ENCODE measurements around the gene OR13C3.
"Not testable (repeated sequence)": the region's sequence is repeated elsewhere in the genome, so short reads cannot be mapped to it uniquely, and the experiment has no call there.

Gene OR13C3

DNA sequence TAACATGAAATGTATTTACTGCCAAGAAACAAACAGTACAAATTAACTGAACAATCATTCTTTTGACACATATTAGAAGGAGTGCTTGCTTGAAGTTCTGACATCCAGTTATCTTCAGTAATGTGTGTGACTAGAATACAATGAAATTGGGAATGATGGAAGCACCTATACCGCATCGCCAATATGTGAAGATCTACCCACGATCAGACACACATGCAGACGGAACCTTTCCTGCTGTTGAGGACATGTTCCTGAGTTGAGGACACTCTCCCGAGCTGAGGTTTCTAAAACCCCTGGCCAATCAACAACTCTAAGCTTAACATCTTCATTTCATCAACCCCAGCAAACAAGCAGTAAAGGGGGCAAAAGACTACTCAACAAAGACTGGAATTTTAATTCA, at the start of gene OR13C3:
Gene OR13C3 (minus strand): TSS at position 101 of the 400 bp plus-strand sequence. CDS start 133 bp downstream, outside the sequence.
- no peak for DNase-seq

- no peak for DNase-seq
Observed at GRCh38 chr9:104580562-104580961, 43.9 kb upstream of the OR13C3 start.

DNA sequence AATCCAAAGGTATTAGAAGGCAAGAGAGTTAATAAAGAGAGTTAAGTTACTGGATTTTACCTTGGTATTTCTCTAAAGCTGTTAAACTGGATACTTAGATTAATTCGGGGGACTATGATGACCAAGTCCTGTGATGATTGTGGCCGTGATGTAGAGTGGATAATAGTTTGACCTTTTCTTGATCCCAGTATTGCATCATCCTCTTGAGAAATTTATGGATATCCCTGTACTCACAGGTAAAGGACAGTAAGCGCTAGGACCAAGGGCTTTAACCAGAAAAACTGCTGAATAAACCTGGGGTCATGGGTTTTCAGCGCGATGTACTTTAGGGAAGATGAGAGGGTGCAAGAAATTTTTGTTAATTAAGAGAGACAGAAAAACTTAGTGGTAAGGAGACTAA, 40.6 kb upstream of the OR13C3 start:
- DNase-seq, result no peak

DNA sequence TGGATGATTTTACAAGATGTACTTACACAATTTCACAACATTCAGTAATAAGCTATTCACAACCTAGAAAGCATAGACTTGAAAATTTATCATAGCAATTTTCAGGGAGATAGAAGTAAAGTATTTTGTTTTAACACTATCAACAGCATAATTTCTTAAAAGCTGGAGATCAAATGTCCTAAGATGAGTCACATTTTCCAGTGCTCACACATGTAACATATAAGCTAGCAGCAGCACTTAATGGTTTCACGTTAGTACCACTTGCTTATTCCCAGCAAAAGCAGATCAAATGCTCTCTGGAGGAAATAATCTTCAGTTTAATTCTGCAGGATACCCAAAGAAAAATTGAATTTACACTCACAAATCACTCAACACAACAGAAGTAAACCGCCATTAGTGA, 38.8 kb upstream of the OR13C3 start:
- no peak for DNase-seq

GRCh38 chr9:104572612-104573011, 36.0 kb upstream of the OR13C3 start:
- DNase-seq, result no peak

GRCh38 chr9:104568868-104569267, 32.2 kb upstream of the OR13C3 start, which contains the start of gene OR13C8:
Gene OR13C8, plus strand, starts transcription at chr9:104569168. Its CDS starts 0 bp downstream, at chr9:104569168.
- no peak for DNase-seq

- no peak for DNase-seq
Observed at GRCh38 chr9:104564358-104564757, 27.7 kb upstream of the OR13C3 start.

GRCh38 chr9:104556830-104557634, 20.4 kb upstream of the OR13C3 start:
- no peak for DNase-seq

GRCh38 chr9:104555521-104555920, 18.9 kb upstream of the OR13C3 start:
- DNase-seq, result no peak

GRCh38 chr9:104553261-104553660, 16.6 kb upstream of the OR13C3 start:
- DNase-seq, result no peak

DNA sequence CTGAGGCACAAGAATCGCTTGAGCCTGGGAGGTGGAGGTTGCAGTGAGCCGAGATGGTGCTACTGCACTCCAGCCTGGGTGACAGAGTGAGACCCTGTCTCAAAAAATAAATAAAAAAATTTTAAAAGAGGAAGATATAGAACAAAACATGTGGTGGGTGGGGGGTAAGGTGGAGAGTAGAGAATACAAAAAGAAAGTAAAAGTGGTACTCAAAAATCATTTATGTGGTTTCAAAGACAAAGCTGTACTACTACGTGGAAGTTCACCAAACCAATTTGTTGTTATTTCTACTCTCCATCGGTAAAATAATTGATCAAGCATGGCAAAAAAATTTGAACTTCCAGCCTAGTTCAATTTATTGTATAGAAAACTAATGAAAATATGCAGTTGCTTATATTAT, 8.0 kb upstream of the OR13C3 start:
- no peak for DNase-seq

DNA sequence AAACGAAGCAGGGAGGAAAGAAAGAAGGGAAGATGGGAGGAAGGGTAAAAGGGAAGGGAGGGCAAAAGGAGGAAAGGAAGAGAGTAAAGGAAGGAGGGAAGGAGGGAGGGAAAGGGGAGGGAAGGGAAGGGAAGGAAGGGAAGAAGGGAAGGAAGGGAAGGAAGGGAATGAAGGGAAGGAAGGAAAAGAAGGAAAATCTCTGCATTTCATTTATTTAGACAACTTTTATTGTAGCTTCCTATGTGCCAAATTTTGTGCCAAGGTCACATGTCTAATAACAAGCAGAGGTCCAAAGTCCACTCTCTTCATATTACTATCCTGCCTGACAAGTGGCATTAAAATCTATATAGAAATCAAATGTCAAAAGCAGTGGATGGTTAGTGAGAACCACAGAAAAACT, 2.6 kb upstream of the OR13C3 start:
- DNase-seq, result no peak

GRCh38 chr9:104527109-104527508, 9.5 kb downstream of the OR13C3 start, which contains the start of gene OR13C4:
Gene OR13C4, minus strand, starts transcription at chr9:104527209. Its CDS starts 0 bp downstream, at chr9:104527209.
- no peak for DNase-seq

GRCh38 chr9:104520241-104520640, 16.4 kb downstream of the OR13C3 start:
- not testable (repeated sequence) for DNase-seq

GRCh38 chr9:104514901-104515300, 21.8 kb downstream of the OR13C3 start:
- peak; percentile 17 for DNase-seq

DNA sequence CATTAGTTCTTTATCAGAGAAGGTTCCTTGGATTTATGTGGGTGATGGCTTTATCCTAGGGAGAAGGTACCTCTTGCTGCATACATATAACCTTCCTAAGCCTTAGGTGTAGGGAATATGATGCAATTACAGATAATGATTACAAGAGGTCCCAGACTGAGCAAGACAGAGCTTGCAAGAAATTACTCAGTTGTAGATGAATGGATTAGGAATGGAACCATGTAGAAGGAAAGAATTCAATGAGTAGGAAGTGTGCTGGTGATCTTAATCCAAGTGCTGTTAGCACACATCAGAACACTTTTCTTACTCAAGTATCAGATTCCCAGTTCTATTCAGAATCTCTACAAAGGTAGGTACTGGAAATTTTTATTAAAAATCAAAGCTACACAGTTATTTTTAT, 30.1 kb downstream of the OR13C3 start:
- DNase-seq, result no peak

GRCh38 chr9:104503963-104504362, 32.7 kb downstream of the OR13C3 start, which contains the start of gene OR13F1:
Gene OR13F1, plus strand, starts transcription at chr9:104504263. Its CDS starts 0 bp downstream, at chr9:104504263.
- no peak for DNase-seq

GRCh38 chr9:104503440-104503839, 33.2 kb downstream of the OR13C3 start:
- DNase-seq, result no peak

DNA sequence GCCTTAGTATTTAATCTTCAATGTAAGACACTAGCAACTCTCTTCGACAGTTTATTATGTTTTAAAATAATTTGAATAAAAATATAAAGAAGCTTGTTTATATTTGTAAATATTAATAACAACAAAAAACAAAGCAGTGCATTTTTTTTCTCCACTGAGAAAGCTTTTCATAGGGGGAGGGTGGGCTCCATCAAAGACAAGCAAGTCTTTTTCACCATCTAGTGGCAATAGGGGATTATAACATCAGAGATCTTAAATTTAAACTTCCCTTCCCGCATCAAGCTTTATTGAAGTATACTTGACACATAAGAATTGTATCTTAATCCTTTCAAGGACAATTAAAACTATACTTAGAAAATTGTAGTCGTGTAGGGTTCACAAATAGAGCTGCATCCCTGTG, 41.8 kb downstream of the OR13C3 start:
- peak; percentile 13 for DNase-seq
